AG09319 (cell line): ENCODE results near the gene SLC24A4.

Source experiments
- DNase-seq: peaks from one replicate; pipeline ENCODE4 v3.0.0-alpha.2; 2010; ENCODE audit warnings: low read depth; ENCODE audit errors: extremely low read depth
- TF ChIP-seq, protein P1 (sequence below): IDR thresholded peaks from 2 replicates; pipeline ENCODE4 v1.5.1; 2011; ENCODE audit warnings: low read depth, mild to moderate bottlenecking, inconsistent platforms, low read length, moderate library complexity

SLC24A4 gene

DNA sequence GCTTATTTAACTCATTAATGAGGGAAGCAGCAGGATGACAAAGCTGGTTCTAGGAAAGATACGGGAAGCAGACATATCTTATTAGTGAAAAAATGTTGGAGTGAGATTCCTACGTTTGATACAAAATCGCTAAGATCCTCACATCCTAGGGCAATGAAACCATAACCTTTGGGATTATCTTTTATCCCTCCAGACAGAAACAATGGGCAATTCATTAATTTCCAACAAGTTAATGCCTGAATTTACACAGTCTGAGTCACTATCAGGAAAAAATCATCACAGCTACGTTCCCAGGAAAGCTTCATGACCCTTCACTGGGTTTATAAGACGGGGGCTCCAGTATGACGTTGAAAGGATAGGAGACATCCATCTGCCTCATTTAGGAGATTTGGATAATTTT is 45.0 kb downstream of the SLC24A4 start:
- no peak for DNase-seq
- TF ChIP-seq, protein P1, sequence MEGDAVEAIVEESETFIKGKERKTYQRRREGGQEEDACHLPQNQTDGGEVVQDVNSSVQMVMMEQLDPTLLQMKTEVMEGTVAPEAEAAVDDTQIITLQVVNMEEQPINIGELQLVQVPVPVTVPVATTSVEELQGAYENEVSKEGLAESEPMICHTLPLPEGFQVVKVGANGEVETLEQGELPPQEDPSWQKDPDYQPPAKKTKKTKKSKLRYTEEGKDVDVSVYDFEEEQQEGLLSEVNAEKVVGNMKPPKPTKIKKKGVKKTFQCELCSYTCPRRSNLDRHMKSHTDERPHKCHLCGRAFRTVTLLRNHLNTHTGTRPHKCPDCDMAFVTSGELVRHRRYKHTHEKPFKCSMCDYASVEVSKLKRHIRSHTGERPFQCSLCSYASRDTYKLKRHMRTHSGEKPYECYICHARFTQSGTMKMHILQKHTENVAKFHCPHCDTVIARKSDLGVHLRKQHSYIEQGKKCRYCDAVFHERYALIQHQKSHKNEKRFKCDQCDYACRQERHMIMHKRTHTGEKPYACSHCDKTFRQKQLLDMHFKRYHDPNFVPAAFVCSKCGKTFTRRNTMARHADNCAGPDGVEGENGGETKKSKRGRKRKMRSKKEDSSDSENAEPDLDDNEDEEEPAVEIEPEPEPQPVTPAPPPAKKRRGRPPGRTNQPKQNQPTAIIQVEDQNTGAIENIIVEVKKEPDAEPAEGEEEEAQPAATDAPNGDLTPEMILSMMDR, result no peak

DNA sequence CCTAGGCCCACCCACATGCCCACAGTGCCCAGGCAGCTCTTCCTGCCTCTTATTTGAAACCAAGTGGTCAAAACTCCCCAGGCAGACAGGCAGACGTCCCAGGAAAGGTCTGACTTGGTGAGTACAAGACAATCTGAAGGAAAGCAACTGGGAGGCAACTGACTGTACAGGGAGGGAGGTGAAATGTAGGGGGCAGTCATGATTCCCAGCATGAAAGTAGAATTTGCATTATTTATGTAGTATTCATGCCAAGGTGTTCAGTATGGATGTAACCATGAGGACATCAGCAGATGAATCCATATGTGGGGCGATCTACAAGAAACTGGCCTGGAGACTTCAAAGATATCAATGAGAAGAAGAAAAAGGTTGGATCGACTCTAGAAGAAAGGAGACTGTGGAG is 46.1 kb downstream of the SLC24A4 start:
- DNase-seq, result no peak
- TF ChIP-seq, protein P1, result no peak

DNA sequence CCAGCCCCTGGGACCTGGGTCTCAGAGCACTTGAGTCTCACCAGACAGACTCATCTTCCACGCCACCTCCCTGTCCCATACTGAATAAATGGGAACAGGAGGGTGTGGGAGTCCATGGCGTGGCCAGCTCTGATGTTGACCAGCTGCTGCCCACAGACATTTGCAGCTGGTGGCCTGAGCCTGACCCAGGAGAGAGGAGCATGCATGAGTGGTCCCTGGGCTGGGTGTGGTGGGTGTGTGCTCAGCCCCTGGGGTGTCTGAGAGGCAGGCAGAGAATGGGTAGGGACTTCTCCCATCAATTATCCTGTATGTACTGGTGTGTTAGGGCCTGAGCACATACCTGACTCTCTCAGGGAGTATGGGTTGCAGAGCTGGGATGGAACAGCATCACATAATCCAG is 49.3 kb downstream of the SLC24A4 start:
- TF ChIP-seq, protein P1, result no peak
- DNase-seq, result no peak

DNA sequence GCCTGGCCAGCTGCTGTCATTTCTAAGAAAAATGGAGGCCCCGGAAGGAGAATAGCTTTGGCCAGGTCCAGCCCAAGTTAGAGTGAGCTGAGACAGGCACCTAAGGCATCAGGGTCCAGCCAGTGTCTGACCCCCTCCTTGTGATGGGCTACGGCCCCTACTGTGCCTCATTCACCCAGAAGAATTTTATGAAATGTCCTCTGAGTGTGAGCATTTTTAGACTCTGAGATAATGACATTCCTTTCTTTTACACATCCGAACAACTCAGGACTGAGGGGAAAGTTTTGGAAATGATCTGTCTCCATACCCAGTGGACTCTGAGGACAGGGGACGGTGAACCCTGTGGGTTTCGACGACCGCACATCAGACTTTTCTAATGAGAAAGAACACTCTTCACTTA is 50.4 kb downstream of the SLC24A4 start:
- TF ChIP-seq, protein P1, result no peak
- no peak for DNase-seq

DNA sequence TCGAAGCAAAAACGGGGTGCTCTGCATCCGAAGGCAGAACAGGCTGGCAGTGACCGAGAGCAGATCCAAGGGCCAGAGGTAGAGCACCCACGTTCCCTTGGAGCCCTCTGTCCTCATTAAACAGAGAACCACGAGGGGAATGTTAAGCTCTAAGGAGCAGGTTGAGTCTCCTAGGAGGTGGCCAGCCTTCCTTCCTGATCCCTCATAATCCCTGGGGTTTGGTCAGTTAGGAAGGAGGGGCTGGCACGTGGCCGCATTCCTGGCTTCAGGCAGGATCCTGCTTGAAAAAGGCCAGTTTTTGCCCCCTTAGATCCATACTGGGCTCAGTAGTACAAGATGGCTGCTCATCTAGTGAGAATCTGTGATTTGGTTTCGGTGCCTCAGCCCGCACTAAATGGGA is 57.2 kb downstream of the SLC24A4 start:
- TF ChIP-seq, protein P1, result no peak
- DNase-seq, result no peak

DNA sequence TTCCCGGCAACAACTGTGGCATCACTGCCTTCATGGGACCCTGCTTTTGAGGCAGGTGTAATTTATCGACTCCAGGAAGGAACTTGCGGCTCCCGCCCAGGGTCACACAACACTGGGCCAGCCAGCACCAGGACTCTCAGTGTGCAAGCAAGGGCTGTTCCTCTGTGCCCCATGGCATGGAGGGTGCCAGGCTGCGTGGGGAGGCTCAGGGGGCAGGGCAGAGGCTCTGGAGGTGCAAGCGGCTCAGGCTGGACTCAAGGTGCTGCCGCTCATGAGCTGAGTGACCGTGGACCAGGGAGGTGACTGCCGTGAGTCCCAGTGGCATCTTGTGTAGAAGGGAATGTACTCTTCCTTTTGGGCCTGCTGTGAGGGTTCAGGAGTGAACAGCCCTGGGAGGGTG is 57.6 kb downstream of the SLC24A4 start:
- no peak for DNase-seq
- TF ChIP-seq, protein P1, result no peak

DNA sequence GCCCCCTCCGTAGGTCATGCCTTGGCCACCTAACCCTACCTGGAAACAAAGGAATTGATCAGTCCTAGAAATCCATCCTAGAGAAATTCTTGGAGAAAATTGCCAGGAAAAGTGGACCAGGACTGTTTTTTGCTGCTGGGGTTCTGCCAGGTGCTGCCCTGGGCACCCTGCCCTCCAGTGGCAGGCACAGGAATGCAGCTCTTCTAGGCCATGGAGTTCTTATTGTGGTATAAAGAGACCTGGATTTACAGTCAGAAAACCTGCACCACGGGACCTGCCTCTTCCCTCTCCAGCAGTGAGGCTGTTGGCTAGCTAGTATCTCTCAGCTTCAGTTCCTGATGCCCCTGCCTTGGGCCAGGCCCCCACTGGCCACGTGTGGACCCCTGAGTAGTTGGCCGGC is 59.7 kb downstream of the SLC24A4 start:
- TF ChIP-seq, protein P1, result peak; percentile 35
- no peak for DNase-seq
